ENCODE results near the gene ERMP1.

- TF ChIP-seq EZH2phosphoT487 (IDR thresholded peaks at IDR 0.05; ENCODE audit: borderline replicate concordance): no peak
- TF ChIP-seq, protein P1, sequence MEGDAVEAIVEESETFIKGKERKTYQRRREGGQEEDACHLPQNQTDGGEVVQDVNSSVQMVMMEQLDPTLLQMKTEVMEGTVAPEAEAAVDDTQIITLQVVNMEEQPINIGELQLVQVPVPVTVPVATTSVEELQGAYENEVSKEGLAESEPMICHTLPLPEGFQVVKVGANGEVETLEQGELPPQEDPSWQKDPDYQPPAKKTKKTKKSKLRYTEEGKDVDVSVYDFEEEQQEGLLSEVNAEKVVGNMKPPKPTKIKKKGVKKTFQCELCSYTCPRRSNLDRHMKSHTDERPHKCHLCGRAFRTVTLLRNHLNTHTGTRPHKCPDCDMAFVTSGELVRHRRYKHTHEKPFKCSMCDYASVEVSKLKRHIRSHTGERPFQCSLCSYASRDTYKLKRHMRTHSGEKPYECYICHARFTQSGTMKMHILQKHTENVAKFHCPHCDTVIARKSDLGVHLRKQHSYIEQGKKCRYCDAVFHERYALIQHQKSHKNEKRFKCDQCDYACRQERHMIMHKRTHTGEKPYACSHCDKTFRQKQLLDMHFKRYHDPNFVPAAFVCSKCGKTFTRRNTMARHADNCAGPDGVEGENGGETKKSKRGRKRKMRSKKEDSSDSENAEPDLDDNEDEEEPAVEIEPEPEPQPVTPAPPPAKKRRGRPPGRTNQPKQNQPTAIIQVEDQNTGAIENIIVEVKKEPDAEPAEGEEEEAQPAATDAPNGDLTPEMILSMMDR (conservative IDR thresholded peaks at IDR 0.05; ENCODE audit: low read length): no peak
These were observed 31.8 kb downstream of the ERMP1 start for GRCh38 chr9:5800969-5801738.

All from Loucy (cell line).